ACC112 (cell line): ENCODE results near the gene GPR17.

ENCODE experiments used
- H2AFZ ChIP-seq: fragments of 200-600 bp; sonication (generic); one replicate; pipeline ENCODE4 v1.6.0; 2017; ENCODE audit warnings: antibody characterized with exemption, low read length; ENCODE audit not compliant: unreplicated experiment
- H3K27ac ChIP-seq: fragments of 200-600 bp; sonication (generic); 2 replicates; pipeline ENCODE4 v1.5.1; 2014; ENCODE audit warnings: low read depth, mild to moderate bottlenecking, antibody characterized with exemption, low read length, moderate library complexity
- H3K27me3 ChIP-seq: fragments of 200-600 bp; sonication (generic); 2 replicates; pipeline ENCODE4 v1.6.1; 2014; ENCODE audit warnings: mild to moderate bottlenecking, antibody characterized with exemption, low read length, moderate library complexity, mixed read lengths; ENCODE audit not compliant: insufficient read depth
- H3K36me3 ChIP-seq: fragments of 200-600 bp; sonication (generic); 2 replicates; pipeline ENCODE4 v1.6.1; 2016; ENCODE audit warnings: mild to moderate bottlenecking, antibody characterized with exemption, low read length, moderate library complexity, mixed read lengths; ENCODE audit not compliant: insufficient read depth
- H3K4me1 ChIP-seq: fragments of 200-600 bp; sonication (generic); one replicate; pipeline ENCODE4 v1.6.1; 2016; ENCODE audit warnings: low read length, mixed read lengths; ENCODE audit not compliant: insufficient read depth, unreplicated experiment, control insufficient read depth
- H3K4me3 ChIP-seq: fragments of 200-600 bp; sonication (generic); 2 replicates; pipeline ENCODE4 v1.5.1; 2014; ENCODE audit warnings: mild to moderate bottlenecking, low read depth, low read length
- H3K79me2 ChIP-seq: fragments of 200-600 bp; sonication (generic); one replicate; pipeline ENCODE4 v1.6.0; 2016; ENCODE audit warnings: low read length; ENCODE audit not compliant: control insufficient read depth, unreplicated experiment, insufficient read depth

Gene GPR17

DNA sequence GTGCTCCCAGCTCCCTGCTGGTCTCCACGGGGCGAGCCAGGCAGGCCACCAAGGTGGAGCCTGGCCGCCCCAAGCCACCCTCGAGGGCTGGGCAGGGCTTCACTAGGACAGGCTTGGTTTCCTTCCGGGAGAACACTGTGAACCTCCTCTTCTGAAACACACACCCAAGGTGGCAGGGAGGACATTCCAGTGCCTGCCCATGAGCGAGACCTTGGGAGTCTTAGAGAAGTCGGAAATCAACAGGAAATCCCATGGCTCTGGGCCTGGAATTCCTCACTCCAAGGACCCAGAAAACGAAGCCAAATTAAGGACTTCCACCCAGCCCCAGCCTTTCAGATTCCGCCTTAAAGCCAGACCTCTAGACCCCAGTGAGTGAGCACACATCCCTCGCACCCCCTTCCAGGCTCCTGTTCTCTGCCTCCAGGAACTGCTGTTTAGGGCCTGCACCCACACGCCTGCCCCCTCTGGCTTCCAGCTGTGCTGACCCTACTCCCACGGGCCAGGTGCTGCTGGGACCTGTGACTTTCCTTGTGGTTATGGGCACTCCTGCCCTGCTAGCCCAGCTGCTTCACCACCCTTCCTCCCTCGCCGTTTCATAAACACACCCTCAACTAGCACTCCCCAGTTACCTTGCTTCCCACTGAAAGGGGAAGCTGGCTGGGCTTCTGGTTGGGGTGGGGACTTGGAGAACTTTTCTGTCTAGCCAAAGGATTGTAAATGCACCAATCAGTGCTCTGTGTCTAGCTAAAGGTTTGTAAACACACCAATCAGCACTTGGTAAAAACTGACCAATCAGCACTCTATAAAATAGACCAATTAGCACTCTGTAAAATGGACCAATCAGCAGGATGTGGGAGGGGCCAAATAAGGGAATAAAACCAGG, 13.7 kb downstream of the GPR17 start:
- no peak overlapping the region for H2AFZ ChIP-seq
- no peaks in the 10 kb centered on the region for H3K79me2 ChIP-seq
- H3K4me3 ChIP-seq, result no peak overlapping the region
- H3K4me1 ChIP-seq, result peaks cover 19% of the 10 kb centered on the region
- 0 out of 2 replicates have a peak, but pooled peaks cover 3% of the 10 kb centered on the region for H3K36me3 ChIP-seq
- peaks cover 3% of the 10 kb centered on the region; the same call in 1 of the 2 replicates for H3K27me3 ChIP-seq
- no peak overlapping the region for H3K27ac ChIP-seq

DNA sequence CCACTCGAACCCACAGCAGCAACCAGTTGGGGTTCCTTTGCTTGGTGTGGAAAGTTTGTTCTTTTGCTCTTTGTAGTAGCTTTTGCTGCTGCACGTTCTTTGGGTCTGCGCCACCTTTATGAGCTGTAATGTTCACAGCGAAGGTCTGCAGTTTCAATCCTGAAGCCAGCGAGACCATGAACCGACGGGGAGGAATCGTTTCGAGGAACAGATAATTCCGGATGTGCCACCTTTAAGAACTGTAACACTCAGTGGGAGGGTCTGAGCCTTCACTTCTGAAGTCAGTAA, 14.3 kb downstream of the GPR17 start:
- no peak overlapping the region for H3K27ac ChIP-seq
- peaks cover 3% of the 10 kb centered on the region; the same call in 1 of the 2 replicates for H3K27me3 ChIP-seq
- H3K79me2 ChIP-seq, result no peaks in the 10 kb centered on the region
- H3K4me1 ChIP-seq, result peaks cover 19% of the 10 kb centered on the region
- H2AFZ ChIP-seq, result no peak overlapping the region
- H3K4me3 ChIP-seq, result no peak overlapping the region
- H3K36me3 ChIP-seq, result 0 out of 2 replicates have a peak, but pooled peaks cover 3% of the 10 kb centered on the region

DNA sequence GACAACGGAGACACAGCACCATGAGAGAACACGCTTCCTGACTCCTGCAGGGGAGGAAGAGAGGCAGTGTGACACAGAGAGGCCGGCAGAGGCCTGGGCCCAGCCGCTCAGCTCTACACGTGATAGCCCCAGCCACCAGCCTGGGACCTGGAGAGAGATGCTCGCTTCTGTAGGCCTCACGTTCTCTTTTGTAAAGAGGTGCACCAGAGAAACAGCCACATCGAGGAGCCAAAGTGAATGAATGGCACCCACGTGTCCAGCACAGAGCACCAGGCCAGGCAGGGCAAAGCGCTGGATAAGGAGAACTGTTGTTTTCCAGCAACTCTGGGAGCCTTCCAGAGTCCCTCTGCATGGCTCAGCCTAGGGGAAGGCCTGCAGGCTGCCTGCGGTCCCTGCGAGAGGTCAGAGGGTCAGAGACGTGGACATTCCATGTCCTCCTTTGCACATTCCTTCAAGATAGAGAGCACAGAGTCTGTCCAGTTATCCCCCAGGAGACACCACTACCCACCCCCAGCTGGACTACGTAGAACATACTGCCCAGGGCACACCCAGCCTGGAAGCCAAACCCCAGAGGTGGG, 15.2 kb downstream of the GPR17 start:
- Histone ChIP-seq H3K36me3 (0 out of 2 replicates have a peak, but pooled peaks cover 3% of the 10 kb centered on the region), H2AFZ (no peak overlapping the region), H3K27ac (peak overlapping the region; percentile 69), H3K4me3 (no peak overlapping the region), H3K27me3 (peaks cover 3% of the 10 kb centered on the region; the same call in 1 of the 2 replicates), H3K4me1 (peaks cover 19% of the 10 kb centered on the region), H3K79me2 (no peaks in the 10 kb centered on the region)

DNA sequence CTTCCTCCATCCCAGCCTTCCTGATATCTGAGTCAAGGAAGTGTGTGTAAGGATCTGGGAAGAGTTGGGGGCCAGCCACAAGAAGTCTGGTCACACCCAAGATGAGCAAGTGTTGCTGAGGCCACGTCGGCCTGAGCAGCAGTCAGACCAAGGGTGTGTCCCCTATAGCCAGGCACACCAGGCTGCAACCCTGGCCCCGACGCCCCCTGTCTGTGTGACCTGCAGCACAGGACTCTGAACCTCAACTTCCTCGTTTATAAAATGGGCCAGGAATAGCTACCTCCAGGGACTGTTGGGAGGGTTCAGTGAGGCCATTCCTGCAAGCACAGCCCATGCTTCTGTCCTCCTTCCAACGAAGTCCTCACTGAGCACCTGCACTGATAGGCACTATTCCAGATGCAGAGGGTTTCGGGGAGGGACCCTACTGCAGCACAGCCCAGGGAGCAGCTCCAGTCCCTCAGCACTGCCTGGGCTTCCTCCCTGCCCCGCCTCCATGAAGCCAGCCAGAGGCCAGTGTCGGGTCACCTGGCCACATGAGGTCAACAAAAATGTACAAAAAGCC, 16.1 kb downstream of the GPR17 start:
- H2AFZ ChIP-seq, result peak overlapping the region; percentile 49
- H3K36me3 ChIP-seq, result 0 out of 2 replicates have a peak, but pooled peaks cover 3% of the 10 kb centered on the region
- peak overlapping the region; percentile 69 for H3K27ac ChIP-seq

DNA sequence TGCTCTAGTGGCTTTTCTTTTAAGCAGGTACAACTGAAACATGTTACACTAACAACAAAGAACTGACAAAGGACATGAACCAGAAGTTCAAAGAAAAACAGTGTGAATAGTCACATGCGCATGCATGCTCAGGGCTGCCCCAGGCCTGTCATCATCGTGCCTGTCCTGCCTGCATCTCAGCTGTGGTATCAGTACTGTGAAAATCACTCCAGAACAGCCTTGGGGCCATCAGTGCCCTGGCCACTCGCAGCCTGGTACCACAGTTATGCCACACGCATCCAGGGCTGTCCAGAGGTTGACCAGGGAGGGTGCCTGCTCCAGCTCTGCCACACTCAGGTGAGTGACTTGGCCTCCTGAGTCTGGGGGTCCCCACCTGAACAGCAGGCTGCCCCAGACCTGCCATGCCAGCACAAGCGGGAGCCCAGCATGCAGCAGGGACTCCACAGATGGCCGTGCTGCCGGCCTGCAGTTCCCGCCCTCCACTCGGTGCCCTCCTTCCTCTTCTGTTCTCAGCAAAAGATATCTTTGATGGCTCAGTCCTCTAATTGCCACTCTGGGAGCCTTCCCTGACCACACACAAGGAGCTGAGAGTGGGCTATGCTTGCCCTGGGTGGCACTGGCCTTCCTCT, 17.1 kb downstream of the GPR17 start:
- peaks cover 19% of the 10 kb centered on the region for H3K4me1 ChIP-seq
- H3K27ac ChIP-seq, result no peak overlapping the region
- H2AFZ ChIP-seq, result no peak overlapping the region
- peaks cover 3% of the 10 kb centered on the region; the same call in 1 of the 2 replicates for H3K27me3 ChIP-seq
- no peak overlapping the region for H3K4me3 ChIP-seq
- 0 out of 2 replicates have a peak, but pooled peaks cover 3% of the 10 kb centered on the region for H3K36me3 ChIP-seq
- H3K79me2 ChIP-seq, result no peaks in the 10 kb centered on the region

More for the DNA sequence above, 16.1 kb downstream of the GPR17 start:
- Histone ChIP-seq H3K27me3 (peaks cover 3% of the 10 kb centered on the region; the same call in 1 of the 2 replicates), H3K79me2 (no peaks in the 10 kb centered on the region), H3K4me3 (no peak overlapping the region), H3K4me1 (peaks cover 19% of the 10 kb centered on the region)

DNA sequence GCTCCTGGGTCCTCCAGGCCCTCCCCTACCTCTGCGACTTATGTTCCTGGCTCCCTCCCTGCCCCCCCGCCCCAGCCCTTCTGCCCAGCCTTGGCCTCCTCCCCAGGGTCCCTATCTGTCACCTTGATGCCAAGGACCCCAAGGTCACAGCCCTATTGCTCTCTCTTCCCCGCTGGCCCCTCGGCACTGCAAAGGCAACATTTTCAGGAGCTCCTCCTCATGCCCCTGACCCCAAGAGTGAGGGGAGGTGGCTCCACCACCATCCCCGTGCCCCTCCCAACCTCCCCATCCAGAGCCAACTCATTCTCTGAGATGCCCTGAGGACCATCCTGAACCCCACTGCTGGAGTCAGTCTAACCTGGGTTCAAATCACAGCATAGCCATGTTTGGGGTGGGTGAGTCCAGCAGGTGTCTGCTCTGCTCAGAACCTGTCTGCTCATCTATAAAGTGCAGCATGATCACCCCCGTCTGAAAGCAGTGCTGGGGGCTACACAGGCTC, 17.7 kb downstream of the GPR17 start:
- no peak overlapping the region for H3K27ac ChIP-seq
- peaks cover 19% of the 10 kb centered on the region for H3K4me1 ChIP-seq
- H3K36me3 ChIP-seq, result 0 out of 2 replicates have a peak, but pooled peaks cover 3% of the 10 kb centered on the region
- peaks cover 3% of the 10 kb centered on the region; the same call in 1 of the 2 replicates for H3K27me3 ChIP-seq
- no peak overlapping the region for H2AFZ ChIP-seq
- no peak overlapping the region for H3K4me3 ChIP-seq
- no peaks in the 10 kb centered on the region for H3K79me2 ChIP-seq

DNA sequence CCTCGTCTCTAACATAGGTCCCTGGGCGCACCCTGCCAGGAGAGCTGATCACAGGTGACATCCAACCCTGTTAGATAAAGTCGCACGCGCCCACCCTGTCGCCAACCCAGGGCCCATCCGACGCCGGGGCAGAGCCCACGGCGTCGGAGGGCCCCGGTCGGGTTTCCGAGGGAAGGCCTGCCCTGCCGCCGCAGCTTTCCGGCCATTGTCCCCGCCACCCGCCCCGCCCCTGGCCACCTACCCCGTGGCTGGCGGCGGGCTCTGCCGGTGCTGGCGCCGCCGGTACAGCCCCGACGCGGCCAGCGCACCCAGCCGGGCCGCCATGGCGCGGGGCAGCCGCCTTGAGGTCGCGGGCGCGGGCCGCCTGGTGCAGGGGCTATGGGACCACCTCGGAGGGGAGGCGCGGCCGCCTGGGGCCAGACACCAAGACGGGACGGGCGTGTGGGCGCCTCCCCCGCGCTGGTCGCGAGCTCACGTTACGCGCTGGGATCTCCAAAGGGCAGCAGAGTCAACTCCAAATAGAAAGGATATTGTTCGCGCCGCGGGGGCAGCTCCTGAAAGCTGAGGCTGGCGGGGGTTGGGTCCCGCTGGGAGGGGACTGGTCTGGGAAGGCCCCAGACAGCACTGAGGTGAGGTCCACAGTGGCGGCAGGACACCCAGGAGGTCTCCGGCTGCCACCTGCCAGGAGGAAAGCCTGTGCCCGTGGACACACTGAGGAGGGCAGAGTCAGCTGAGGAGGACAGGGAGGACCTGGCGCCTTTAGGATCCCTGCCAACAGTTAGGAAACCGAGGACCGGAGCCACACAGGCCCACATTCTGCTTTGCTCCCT, 18.3 kb downstream of the GPR17 start:
- Histone ChIP-seq H3K27ac (no peak overlapping the region), H3K79me2 (no peaks in the 10 kb centered on the region), H2AFZ (no peak overlapping the region), H3K36me3 (0 out of 2 replicates have a peak, but pooled peaks cover 3% of the 10 kb centered on the region), H3K27me3 (peaks cover 3% of the 10 kb centered on the region; the same call in 1 of the 2 replicates), H3K4me3 (no peak overlapping the region), H3K4me1 (peaks cover 19% of the 10 kb centered on the region)

DNA sequence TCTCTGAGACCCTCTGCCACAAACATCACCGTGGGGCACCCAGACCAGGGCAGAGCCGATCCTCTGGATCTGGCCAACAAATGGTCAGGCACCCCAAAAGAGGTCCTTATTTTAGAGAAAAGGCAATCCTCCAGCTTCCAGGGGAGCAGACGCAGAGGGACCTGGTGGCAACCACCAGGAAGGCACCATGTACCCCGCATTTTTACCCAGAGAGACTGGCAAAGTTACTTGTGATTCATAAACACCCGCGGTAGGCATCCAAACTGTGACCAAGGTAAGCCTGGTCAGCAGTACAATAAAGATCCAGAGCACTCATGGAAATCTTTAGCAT, 18.9 kb downstream of the GPR17 start:
- Histone ChIP-seq H2AFZ (no peak overlapping the region), H3K27me3 (peaks cover 3% of the 10 kb centered on the region; the same call in 1 of the 2 replicates), H3K27ac (no peak overlapping the region), H3K4me3 (no peak overlapping the region), H3K4me1 (peaks cover 19% of the 10 kb centered on the region), H3K79me2 (no peaks in the 10 kb centered on the region), H3K36me3 (0 out of 2 replicates have a peak, but pooled peaks cover 3% of the 10 kb centered on the region)

DNA sequence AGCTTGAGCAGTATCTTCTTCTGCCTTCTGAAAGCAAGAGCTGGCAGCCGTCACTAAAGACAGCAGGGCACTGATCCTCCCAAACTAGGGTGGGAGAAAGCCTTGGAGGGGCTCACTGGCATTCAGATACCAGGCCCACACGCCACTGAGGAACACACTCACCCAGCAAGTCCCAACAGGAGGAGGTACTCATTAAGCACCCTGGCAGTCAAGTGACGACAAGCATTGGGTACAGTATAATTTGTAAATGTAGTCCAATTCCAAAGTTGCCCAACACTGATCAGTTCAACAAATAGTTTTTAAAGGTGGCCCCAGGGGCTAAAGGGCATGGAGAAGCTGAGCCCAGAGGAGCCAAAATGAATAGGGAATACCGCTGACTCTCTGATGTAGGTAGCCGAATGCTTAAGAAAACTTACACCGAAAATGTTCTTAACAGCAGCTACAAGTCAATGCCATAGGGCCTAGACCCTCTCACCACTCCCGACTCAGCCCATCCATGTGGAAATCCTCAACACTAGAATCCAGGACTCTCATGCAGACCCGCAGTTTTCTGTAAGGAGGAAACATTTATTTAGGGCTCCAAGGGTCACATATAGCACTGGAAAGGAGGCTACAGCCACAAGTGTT, 19.4 kb downstream of the GPR17 start:
- H3K27me3 ChIP-seq, result peaks cover 3% of the 10 kb centered on the region; the same call in 1 of the 2 replicates
- H3K79me2 ChIP-seq, result no peaks in the 10 kb centered on the region
- H3K36me3 ChIP-seq, result 0 out of 2 replicates have a peak, but pooled peaks cover 2% of the 10 kb centered on the region
- H3K4me1 ChIP-seq, result peaks cover 19% of the 10 kb centered on the region
- H2AFZ ChIP-seq, result no peak overlapping the region
- H3K27ac ChIP-seq, result no peak overlapping the region
- H3K4me3 ChIP-seq, result no peak overlapping the region
